ENCODE measurements around the gene ADCY7. TPM values are rescaled to one million over a fixed set of nuclear protein-coding genes. Genes with fewer than 3 reads are reported as not detected.

The ADCY7 gene
- total RNA-seq, 1 donor from 2014 or later, result 30.3 TPM

GRCh38 chr16:50275428-50276325, 9.3 kb downstream of the ADCY7 start:
- no peaks in the 10 kb centered on the region for H3K9me3 ChIP-seq (ENCODE audit: insufficient read depth, low read depth, low read length)
- H3K27ac ChIP-seq (ENCODE audit: low read depth, low read length), result no peak overlapping the region
- Mint-ChIP-seq H3K27ac (ENCODE audit: unreplicated experiment) (no peak overlapping the region), H3K4me3 (ENCODE audit: unreplicated experiment) (no peak overlapping the region), H3K4me1 (ENCODE audit: low read depth, unreplicated experiment) (peaks cover 7% of the 10 kb centered on the region), H3K36me3 (ENCODE audit: low read depth, unreplicated experiment) (peaks cover 7% of the 10 kb centered on the region), H3K9me3 (ENCODE audit: unreplicated experiment) (peaks cover 5% of the 10 kb centered on the region), H3K27me3 (ENCODE audit: low read depth, unreplicated experiment) (no peaks in the 10 kb centered on the region)
- DNase-seq (ENCODE audit: low read depth) (no peak), FAIRE-seq (no peak)
- H3K9ac ChIP-seq (ENCODE audit: low read length), result no peak overlapping the region
- H3K27me3 ChIP-seq (ENCODE audit: insufficient read depth, low read length), result no peaks in the 10 kb centered on the region
- H3K79me2 ChIP-seq (ENCODE audit: insufficient read depth, low read length), result peaks cover 6% of the 10 kb centered on the region
- H4K20me1 ChIP-seq (ENCODE audit: insufficient read depth, low read length), result peaks cover 68% of the 10 kb centered on the region
- TF ChIP-seq EZH2 (IDR thresholded peaks at IDR 0.05; ENCODE audit: insufficient read depth, low read length) (no peak), CTCF (IDR thresholded peaks at IDR 0.05; ENCODE audit: insufficient read depth, low read depth, low read length) (no peak)
- H2AFZ ChIP-seq (ENCODE audit: low read depth, low read length), result no peak overlapping the region
- no peaks in the 10 kb centered on the region for H3K4me1 ChIP-seq (ENCODE audit: insufficient read depth, low read length)
- no peak overlapping the region for H3K4me3 ChIP-seq (ENCODE audit: insufficient read depth, low read depth, low read length)
- H3K4me2 ChIP-seq (ENCODE audit: low read length), result no peak overlapping the region
- H3K36me3 ChIP-seq (ENCODE audit: insufficient read depth, low read length), result no peaks in the 10 kb centered on the region

GRCh38 chr16:50276326-50276640, 9.9 kb downstream of the ADCY7 start:
- Histone ChIP-seq H4K20me1 (ENCODE audit: insufficient read depth, low read length) (peaks cover 74% of the 10 kb centered on the region), H3K36me3 (ENCODE audit: insufficient read depth, low read length) (no peaks in the 10 kb centered on the region), H3K9me3 (ENCODE audit: insufficient read depth, low read depth, low read length) (no peaks in the 10 kb centered on the region), H3K79me2 (ENCODE audit: insufficient read depth, low read length) (peaks cover 6% of the 10 kb centered on the region), H3K4me2 (ENCODE audit: low read length) (no peak overlapping the region), H3K27ac (ENCODE audit: low read depth, low read length) (no peak overlapping the region), H3K4me1 (ENCODE audit: insufficient read depth, low read length) (no peaks in the 10 kb centered on the region), H3K27me3 (ENCODE audit: insufficient read depth, low read length) (no peaks in the 10 kb centered on the region), H2AFZ (ENCODE audit: low read depth, low read length) (no peak overlapping the region), H3K4me3 (ENCODE audit: insufficient read depth, low read depth, low read length) (no peak overlapping the region), H3K9ac (ENCODE audit: low read length) (no peak overlapping the region)
- Mint-ChIP-seq H3K36me3 (ENCODE audit: low read depth, unreplicated experiment) (peaks cover 7% of the 10 kb centered on the region), H3K27me3 (ENCODE audit: low read depth, unreplicated experiment) (no peaks in the 10 kb centered on the region), H3K4me1 (ENCODE audit: low read depth, unreplicated experiment) (peaks cover 7% of the 10 kb centered on the region), H3K9me3 (ENCODE audit: unreplicated experiment) (peaks cover 5% of the 10 kb centered on the region), H3K27ac (ENCODE audit: unreplicated experiment) (no peak overlapping the region), H3K4me3 (ENCODE audit: unreplicated experiment) (no peak overlapping the region)
- FAIRE-seq, result no peak
- no peak for DNase-seq (ENCODE audit: low read depth)
- TF ChIP-seq CTCF (IDR thresholded peaks at IDR 0.05; ENCODE audit: insufficient read depth, low read depth, low read length) (no peak), EZH2 (IDR thresholded peaks at IDR 0.05; ENCODE audit: insufficient read depth, low read length) (no peak)
